ENCODE results near the gene PPP3R2.

Gene PPP3R2, protein sequence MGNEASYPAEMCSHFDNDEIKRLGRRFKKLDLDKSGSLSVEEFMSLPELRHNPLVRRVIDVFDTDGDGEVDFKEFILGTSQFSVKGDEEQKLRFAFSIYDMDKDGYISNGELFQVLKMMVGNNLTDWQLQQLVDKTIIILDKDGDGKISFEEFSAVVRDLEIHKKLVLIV

GRCh38 chr9:101594796-101595195, at the start of gene PPP3R2:
TSS of gene PPP3R2 (minus strand) at chr9:101594969. CDS start at chr9:101594921, 48 bp downstream.
- H3K27me3 Mint-ChIP-seq (ENCODE audit: low read depth), result peaks cover 4% of the 10 kb centered on the region
- peak within 1 kb of the TSS in 2 of 3 experiments; percentile 80 to 96 for H3K27ac Mint-ChIP-seq
- H3K4me3 Mint-ChIP-seq, result no peak within 1 kb of the TSS
- peaks cover 11% of the 10 kb centered on the region for H3K4me1 Mint-ChIP-seq
- TF ChIP-seq, protein P1, sequence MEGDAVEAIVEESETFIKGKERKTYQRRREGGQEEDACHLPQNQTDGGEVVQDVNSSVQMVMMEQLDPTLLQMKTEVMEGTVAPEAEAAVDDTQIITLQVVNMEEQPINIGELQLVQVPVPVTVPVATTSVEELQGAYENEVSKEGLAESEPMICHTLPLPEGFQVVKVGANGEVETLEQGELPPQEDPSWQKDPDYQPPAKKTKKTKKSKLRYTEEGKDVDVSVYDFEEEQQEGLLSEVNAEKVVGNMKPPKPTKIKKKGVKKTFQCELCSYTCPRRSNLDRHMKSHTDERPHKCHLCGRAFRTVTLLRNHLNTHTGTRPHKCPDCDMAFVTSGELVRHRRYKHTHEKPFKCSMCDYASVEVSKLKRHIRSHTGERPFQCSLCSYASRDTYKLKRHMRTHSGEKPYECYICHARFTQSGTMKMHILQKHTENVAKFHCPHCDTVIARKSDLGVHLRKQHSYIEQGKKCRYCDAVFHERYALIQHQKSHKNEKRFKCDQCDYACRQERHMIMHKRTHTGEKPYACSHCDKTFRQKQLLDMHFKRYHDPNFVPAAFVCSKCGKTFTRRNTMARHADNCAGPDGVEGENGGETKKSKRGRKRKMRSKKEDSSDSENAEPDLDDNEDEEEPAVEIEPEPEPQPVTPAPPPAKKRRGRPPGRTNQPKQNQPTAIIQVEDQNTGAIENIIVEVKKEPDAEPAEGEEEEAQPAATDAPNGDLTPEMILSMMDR (IDR thresholded peaks at IDR 0.05; ENCODE audit: unreplicated experiment in 3 of 3), result no peak
- H3K9me3 Mint-ChIP-seq, result no peaks in the 10 kb centered on the region
- H3K36me3 Mint-ChIP-seq (ENCODE audit: low read depth), result no peaks in the 10 kb centered on the region

- no peak overlapping the region for H3K4me3 Mint-ChIP-seq
- H3K36me3 Mint-ChIP-seq (ENCODE audit: low read depth), result peaks cover 7% of the 10 kb centered on the region
- peaks cover 18% of the 10 kb centered on the region for H3K4me1 Mint-ChIP-seq
- peaks cover 8% of the 10 kb centered on the region for H3K9me3 Mint-ChIP-seq
- peak overlapping the region in 2 of 3 experiments; percentile 66 to 73 for H3K27ac Mint-ChIP-seq
- H3K27me3 Mint-ChIP-seq (ENCODE audit: low read depth), result no peaks in the 10 kb centered on the region
- TF ChIP-seq, protein P1 (IDR thresholded peaks at IDR 0.05; ENCODE audit: unreplicated experiment in 3 of 3), result no peak
These were observed 45.3 kb upstream of the PPP3R2 start for GRCh38 chr9:101639785-101640665.

DNA sequence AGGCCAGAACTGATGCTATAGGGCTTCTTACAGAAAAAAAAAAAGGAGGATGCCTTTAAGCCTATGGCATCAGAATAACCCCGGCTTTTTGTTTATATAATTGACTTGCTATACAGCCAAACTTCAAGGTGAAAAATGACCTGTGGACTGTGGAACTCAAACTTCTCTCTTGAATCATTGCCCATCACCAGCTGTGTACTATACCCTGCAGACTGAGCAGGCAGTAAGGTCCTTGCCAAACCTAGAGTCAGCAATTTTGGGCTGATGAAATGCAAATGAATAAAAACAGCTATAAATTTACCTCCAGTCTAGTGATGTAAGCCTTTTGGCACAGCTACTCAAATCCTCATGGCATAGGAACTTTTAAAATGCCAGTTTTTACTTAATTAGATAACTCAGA, 44.5 kb upstream of the PPP3R2 start:
- Mint-ChIP-seq H3K27me3 (ENCODE audit: low read depth) (no peaks in the 10 kb centered on the region), H3K36me3 (ENCODE audit: low read depth) (peaks cover 7% of the 10 kb centered on the region), H3K27ac (peak overlapping the region in 2 of 3 experiments; percentile 66 to 73)

GRCh38 chr9:101636247-101636646, 41.5 kb upstream of the PPP3R2 start:
- Mint-ChIP-seq H3K36me3 (ENCODE audit: low read depth) (peaks cover 3% of the 10 kb centered on the region), H3K27me3 (ENCODE audit: low read depth) (no peaks in the 10 kb centered on the region), H3K27ac (no peak overlapping the region), H3K9me3 (peaks cover 3% of the 10 kb centered on the region), H3K4me1 (peaks cover 18% of the 10 kb centered on the region), H3K4me3 (no peak overlapping the region)
- TF ChIP-seq, protein P1 (IDR thresholded peaks at IDR 0.05; ENCODE audit: unreplicated experiment in 3 of 3), result no peak

More for the DNA sequence above, 44.5 kb upstream of the PPP3R2 start:
- Mint-ChIP-seq H3K4me1 (peaks cover 18% of the 10 kb centered on the region), H3K9me3 (peaks cover 7% of the 10 kb centered on the region), H3K4me3 (no peak overlapping the region)
- TF ChIP-seq, protein P1 (IDR thresholded peaks at IDR 0.05; ENCODE audit: unreplicated experiment in 3 of 3), result no peak

DNA sequence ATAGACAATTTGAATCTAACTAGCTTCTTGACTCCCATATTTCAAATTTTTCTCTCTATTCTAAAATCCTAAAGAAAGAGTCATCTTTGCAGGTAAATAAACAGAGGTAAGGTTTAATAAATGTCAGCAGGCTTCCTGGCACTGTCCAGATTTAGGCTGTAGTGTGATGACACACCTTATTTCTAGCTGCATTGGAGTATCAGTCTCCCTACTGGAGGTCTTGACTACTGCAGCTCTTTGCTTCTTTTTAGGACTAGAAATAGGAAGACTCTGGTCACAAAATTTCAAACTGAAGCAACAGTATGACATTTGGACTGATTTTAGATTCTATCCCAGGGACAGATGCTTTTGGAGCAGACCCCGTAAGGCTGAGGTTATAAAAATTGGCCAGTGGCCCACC, 40.7 kb upstream of the PPP3R2 start:
- peaks cover 18% of the 10 kb centered on the region for H3K4me1 Mint-ChIP-seq
- TF ChIP-seq, protein P1 (IDR thresholded peaks at IDR 0.05; ENCODE audit: unreplicated experiment in 3 of 3), result no peak
- no peaks in the 10 kb centered on the region for H3K9me3 Mint-ChIP-seq
- no peak overlapping the region for H3K27ac Mint-ChIP-seq
- H3K4me3 Mint-ChIP-seq, result no peak overlapping the region
- H3K36me3 Mint-ChIP-seq (ENCODE audit: low read depth), result no peaks in the 10 kb centered on the region
- no peaks in the 10 kb centered on the region for H3K27me3 Mint-ChIP-seq (ENCODE audit: low read depth)
